ENCODE results near the gene ALK.

The ALK gene

DNA sequence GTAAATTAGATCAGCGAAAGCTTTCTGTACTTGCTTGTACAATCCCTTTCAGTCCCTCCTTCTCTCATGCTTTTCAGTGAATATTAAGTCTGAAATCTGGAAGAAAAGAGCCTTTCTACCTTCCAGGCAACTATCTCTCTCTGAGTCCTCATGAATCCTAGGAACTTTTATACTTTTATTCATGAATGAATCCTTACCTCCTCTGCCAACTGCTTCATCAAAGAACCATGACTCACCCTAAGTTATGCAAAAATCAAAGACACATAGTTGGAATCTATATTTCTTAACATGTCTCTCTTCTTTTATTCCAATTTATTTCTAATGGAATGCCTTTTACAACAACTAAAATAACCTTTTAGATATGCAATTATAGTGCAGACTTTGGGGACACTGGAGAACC is 412.0 kb downstream of the ALK start:
- peaks cover 0 to 11% of the 10 kb centered on the region in 2 donors for H3K9me3 ChIP-seq (ENCODE audit: control insufficient read depth in 1 of 2, low read length in 2 of 2)
- no peak overlapping the region for H3K4me3 ChIP-seq (ENCODE audit: low read depth in 1 of 2, low read length in 2 of 2)
- no peak overlapping the region for H3K27ac ChIP-seq (ENCODE audit: low read length)
- no peaks in the 10 kb centered on the region for H3K4me1 ChIP-seq (ENCODE audit: control insufficient read depth in 1 of 2, insufficient read depth in 2 of 2, low read length in 2 of 2)
- no peaks in the 10 kb centered on the region for H3K36me3 ChIP-seq (ENCODE audit: control insufficient read depth in 1 of 2, insufficient read depth in 2 of 2, low read length in 2 of 2)
- H3K27me3 ChIP-seq (ENCODE audit: low read depth, low read length) = no peaks in the 10 kb centered on the region

DNA sequence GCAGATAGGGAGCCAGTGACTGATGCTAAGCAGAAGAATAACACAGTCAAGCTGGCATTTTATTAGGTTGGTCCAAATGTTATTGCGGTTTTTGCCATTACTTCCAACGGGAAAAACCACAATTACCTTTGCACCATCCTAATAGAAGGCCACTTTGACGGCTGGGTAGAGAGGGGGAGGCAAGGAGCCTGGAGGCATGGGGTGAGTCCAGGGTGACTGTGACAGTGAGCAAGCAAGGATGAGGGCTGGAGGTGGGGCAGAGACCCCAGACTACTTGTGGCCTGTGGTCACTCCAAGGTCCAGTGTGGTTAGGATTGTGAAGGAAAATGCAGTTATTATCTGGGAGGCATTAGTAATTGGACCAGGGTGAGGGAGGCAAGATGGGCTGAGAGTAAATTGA is 416.6 kb downstream of the ALK start:
- H3K4me3 ChIP-seq (ENCODE audit: low read depth in 1 of 2, low read length in 2 of 2) = no peak overlapping the region
- H3K9me3 ChIP-seq (ENCODE audit: control insufficient read depth in 1 of 2, low read length in 2 of 2) = no peaks in the 10 kb centered on the region
- H3K36me3 ChIP-seq (ENCODE audit: control insufficient read depth in 1 of 2, insufficient read depth in 2 of 2, low read length in 2 of 2) = no peaks in the 10 kb centered on the region
- H3K27me3 ChIP-seq (ENCODE audit: low read depth, low read length) = no peaks in the 10 kb centered on the region
- no peaks in the 10 kb centered on the region for H3K4me1 ChIP-seq (ENCODE audit: control insufficient read depth in 1 of 2, insufficient read depth in 2 of 2, low read length in 2 of 2)
- no peak overlapping the region for H3K27ac ChIP-seq (ENCODE audit: low read length)

DNA sequence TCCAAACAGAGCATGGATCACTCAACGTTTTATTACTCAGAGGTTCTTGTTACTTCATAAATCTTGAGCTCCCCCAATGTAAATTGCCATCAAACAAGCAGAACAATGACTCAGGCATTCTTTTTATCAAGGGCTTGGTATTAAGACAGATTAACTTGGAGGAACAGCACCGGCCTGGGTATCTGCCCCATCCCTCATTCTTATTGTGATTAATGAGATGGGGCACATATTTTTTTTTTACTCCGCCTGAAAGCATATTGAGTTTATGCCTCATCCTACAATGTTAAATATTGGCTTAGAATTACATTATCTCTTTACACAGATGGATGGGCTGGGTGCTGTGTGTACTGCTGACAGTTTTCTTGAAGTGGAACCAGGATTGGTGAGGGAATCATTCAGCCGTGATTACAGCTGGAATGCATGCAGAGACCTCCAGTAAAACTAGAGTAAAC is 418.9 kb downstream of the ALK start:
- Histone ChIP-seq H3K4me3 (ENCODE audit: low read depth in 1 of 2, low read length in 2 of 2) (no peak overlapping the region), H3K4me1 (ENCODE audit: control insufficient read depth in 1 of 2, insufficient read depth in 2 of 2, low read length in 2 of 2) (no peaks in the 10 kb centered on the region), H3K27ac (ENCODE audit: low read length) (no peak overlapping the region), H3K9me3 (ENCODE audit: control insufficient read depth in 1 of 2, low read length in 2 of 2) (no peaks in the 10 kb centered on the region), H3K36me3 (ENCODE audit: control insufficient read depth in 1 of 2, insufficient read depth in 2 of 2, low read length in 2 of 2) (no peaks in the 10 kb centered on the region), H3K27me3 (ENCODE audit: low read depth, low read length) (no peaks in the 10 kb centered on the region)

DNA sequence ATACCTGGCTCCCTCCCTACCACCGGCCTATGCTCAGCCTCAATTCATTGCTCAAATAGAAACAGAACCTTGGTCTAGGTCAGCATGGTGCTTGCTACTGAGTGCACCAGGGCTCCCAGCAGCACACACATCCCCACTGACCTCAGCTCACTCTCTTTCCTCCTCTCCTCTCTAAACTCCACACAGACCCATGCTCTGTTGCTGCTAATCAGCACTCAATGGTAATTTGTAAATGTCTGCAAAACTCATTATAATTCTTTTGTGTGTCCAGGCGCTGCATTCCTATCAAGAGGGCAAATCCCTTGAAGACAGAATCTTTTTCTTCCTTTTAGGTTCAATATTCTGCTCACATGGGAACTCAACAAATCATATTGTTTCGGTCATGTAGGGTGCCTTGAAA is 424.0 kb downstream of the ALK start:
- H3K4me3 ChIP-seq (ENCODE audit: low read depth in 1 of 2, low read length in 2 of 2) = no peak overlapping the region
- H3K36me3 ChIP-seq (ENCODE audit: control insufficient read depth in 1 of 2, insufficient read depth in 2 of 2, low read length in 2 of 2) = no peaks in the 10 kb centered on the region
- no peaks in the 10 kb centered on the region for H3K4me1 ChIP-seq (ENCODE audit: control insufficient read depth in 1 of 2, insufficient read depth in 2 of 2, low read length in 2 of 2)
- H3K27me3 ChIP-seq (ENCODE audit: low read depth, low read length) = no peaks in the 10 kb centered on the region
- H3K9me3 ChIP-seq (ENCODE audit: control insufficient read depth in 1 of 2, low read length in 2 of 2) = no peaks in the 10 kb centered on the region
- H3K27ac ChIP-seq (ENCODE audit: low read length) = no peak overlapping the region

DNA sequence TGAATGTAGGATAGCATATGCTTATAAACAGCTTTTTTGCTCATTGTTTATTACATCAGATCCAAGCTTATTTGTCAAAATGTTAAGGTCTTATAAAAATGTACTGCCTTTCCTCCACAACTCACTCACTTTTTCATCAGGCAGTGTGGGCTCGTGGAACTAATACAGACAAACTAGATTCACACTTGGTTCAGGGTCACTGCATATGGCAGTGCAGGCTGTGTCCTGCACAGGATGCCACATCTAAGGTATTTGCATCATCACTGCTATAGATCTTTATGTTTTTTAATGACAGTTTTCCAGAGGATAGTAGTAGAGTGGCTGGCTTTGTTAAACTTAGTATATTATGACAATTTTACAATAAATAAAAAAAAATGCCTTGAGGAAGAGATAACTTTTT is 425.2 kb downstream of the ALK start:
- Histone ChIP-seq H3K27me3 (ENCODE audit: low read depth, low read length) (no peaks in the 10 kb centered on the region), H3K36me3 (ENCODE audit: control insufficient read depth in 1 of 2, insufficient read depth in 2 of 2, low read length in 2 of 2) (no peaks in the 10 kb centered on the region), H3K9me3 (ENCODE audit: control insufficient read depth in 1 of 2, low read length in 2 of 2) (no peaks in the 10 kb centered on the region), H3K27ac (ENCODE audit: low read length) (no peak overlapping the region), H3K4me1 (ENCODE audit: control insufficient read depth in 1 of 2, insufficient read depth in 2 of 2, low read length in 2 of 2) (no peaks in the 10 kb centered on the region), H3K4me3 (ENCODE audit: low read depth in 1 of 2, low read length in 2 of 2) (no peak overlapping the region)

DNA sequence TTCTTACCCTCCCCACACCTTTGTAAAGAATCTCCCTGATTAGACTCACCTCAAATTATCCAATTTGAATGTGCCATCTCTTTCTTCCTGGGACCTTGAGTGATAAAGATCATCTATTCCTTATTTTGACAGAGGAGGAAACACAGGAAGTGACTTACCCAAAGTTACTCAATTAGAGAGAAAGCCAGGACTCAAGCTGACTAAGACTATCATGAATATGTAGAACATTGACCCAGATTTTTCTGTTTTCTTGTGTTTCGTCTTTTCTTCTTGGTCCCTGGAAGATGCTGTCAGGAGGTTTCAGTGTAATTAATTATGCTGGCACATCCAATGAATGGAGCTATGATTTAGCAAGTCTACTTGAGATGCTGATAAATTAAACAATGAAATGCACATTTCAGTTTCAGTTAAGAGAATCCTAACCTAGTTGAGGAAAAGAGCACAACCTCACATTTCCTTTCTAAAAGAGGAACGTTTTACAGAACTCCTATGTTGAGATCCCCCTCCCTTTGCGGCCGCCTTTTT is 425.8 kb downstream of the ALK start:
- H3K36me3 ChIP-seq (ENCODE audit: control insufficient read depth in 1 of 2, insufficient read depth in 2 of 2, low read length in 2 of 2) = no peaks in the 10 kb centered on the region
- H3K4me1 ChIP-seq (ENCODE audit: control insufficient read depth in 1 of 2, insufficient read depth in 2 of 2, low read length in 2 of 2) = no peaks in the 10 kb centered on the region
- no peak overlapping the region for H3K4me3 ChIP-seq (ENCODE audit: low read depth in 1 of 2, low read length in 2 of 2)
- no peak overlapping the region for H3K27ac ChIP-seq (ENCODE audit: low read length)
- no peaks in the 10 kb centered on the region for H3K9me3 ChIP-seq (ENCODE audit: control insufficient read depth in 1 of 2, low read length in 2 of 2)
- H3K27me3 ChIP-seq (ENCODE audit: low read depth, low read length) = no peaks in the 10 kb centered on the region

DNA sequence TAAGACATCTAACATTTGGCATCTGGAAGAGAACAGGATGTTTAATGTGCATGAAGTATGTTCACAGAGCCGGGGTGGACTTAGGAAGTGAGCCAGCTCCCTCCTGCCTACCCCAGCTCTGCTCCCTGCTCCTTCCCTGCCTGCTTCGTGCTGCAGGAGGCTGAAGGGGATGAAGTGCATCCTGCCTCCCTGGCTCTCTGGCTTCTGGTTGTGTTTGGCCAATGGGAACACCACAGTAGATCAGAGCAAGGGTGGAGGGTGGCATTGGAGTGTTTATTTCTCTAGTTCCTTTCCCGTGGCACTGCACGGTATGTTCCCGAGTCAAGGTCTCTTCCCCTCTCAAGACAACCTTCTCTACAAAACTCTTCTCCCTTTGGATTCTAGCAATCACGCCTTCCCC is 426.3 kb downstream of the ALK start:
- Histone ChIP-seq H3K36me3 (ENCODE audit: control insufficient read depth in 1 of 2, insufficient read depth in 2 of 2, low read length in 2 of 2) (no peaks in the 10 kb centered on the region), H3K4me3 (ENCODE audit: low read depth in 1 of 2, low read length in 2 of 2) (no peak overlapping the region), H3K27me3 (ENCODE audit: low read depth, low read length) (no peaks in the 10 kb centered on the region), H3K9me3 (ENCODE audit: control insufficient read depth in 1 of 2, low read length in 2 of 2) (no peaks in the 10 kb centered on the region), H3K4me1 (ENCODE audit: control insufficient read depth in 1 of 2, insufficient read depth in 2 of 2, low read length in 2 of 2) (no peaks in the 10 kb centered on the region), H3K27ac (ENCODE audit: low read length) (no peak overlapping the region)

- no peaks in the 10 kb centered on the region for H3K27me3 ChIP-seq (ENCODE audit: low read depth, low read length)
- no peaks in the 10 kb centered on the region for H3K9me3 ChIP-seq (ENCODE audit: control insufficient read depth in 1 of 2, low read length in 2 of 2)
- H3K4me3 ChIP-seq (ENCODE audit: low read depth in 1 of 2, low read length in 2 of 2) = no peak overlapping the region
- no peaks in the 10 kb centered on the region for H3K4me1 ChIP-seq (ENCODE audit: control insufficient read depth in 1 of 2, insufficient read depth in 2 of 2, low read length in 2 of 2)
- no peaks in the 10 kb centered on the region for H3K36me3 ChIP-seq (ENCODE audit: control insufficient read depth in 1 of 2, insufficient read depth in 2 of 2, low read length in 2 of 2)
- no peak overlapping the region for H3K27ac ChIP-seq (ENCODE audit: low read length)
Observed at GRCh38 chr2:29492701-29493100, 428.7 kb downstream of the ALK start.

- Histone ChIP-seq H3K36me3 (ENCODE audit: control insufficient read depth in 1 of 2, insufficient read depth in 2 of 2, low read length in 2 of 2) (no peaks in the 10 kb centered on the region), H3K27ac (ENCODE audit: low read length) (no peak overlapping the region), H3K27me3 (ENCODE audit: low read depth, low read length) (no peaks in the 10 kb centered on the region), H3K4me1 (ENCODE audit: control insufficient read depth in 1 of 2, insufficient read depth in 2 of 2, low read length in 2 of 2) (no peaks in the 10 kb centered on the region), H3K9me3 (ENCODE audit: control insufficient read depth in 1 of 2, low read length in 2 of 2) (peaks cover 0 to 6% of the 10 kb centered on the region in 2 donors), H3K4me3 (ENCODE audit: low read depth in 1 of 2, low read length in 2 of 2) (no peak overlapping the region)
Observed at GRCh38 chr2:29490045-29490444, 431.3 kb downstream of the ALK start.

DNA sequence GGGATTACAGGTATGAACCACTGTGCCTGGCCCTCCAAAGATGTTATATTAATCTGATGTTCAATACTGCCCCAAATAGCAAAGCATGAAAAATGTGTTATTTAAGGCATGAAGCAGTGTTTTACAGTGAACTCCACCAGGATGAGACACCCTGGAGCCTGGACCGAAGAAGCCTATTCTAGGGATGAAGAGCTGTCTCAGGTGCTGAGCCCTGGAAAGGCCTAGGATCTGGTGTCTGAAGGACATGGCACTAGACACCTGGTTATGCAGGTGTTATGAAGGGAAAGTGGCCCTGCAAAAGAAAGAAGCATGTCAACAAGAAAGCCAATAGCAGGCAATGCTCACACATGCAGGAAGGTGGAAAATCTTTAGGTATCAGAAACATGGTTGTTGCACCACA is 431.8 kb downstream of the ALK start:
- no peaks in the 10 kb centered on the region for H3K36me3 ChIP-seq (ENCODE audit: control insufficient read depth in 1 of 2, insufficient read depth in 2 of 2, low read length in 2 of 2)
- H3K9me3 ChIP-seq (ENCODE audit: control insufficient read depth in 1 of 2, low read length in 2 of 2) = peaks cover 0 to 6% of the 10 kb centered on the region in 2 donors
- no peaks in the 10 kb centered on the region for H3K27me3 ChIP-seq (ENCODE audit: low read depth, low read length)
- H3K27ac ChIP-seq (ENCODE audit: low read length) = no peak overlapping the region
- no peak overlapping the region for H3K4me3 ChIP-seq (ENCODE audit: low read depth in 1 of 2, low read length in 2 of 2)
- H3K4me1 ChIP-seq (ENCODE audit: control insufficient read depth in 1 of 2, insufficient read depth in 2 of 2, low read length in 2 of 2) = no peaks in the 10 kb centered on the region

- no peak overlapping the region for H3K4me3 ChIP-seq (ENCODE audit: low read depth in 1 of 2, low read length in 2 of 2)
- no peaks in the 10 kb centered on the region for H3K36me3 ChIP-seq (ENCODE audit: control insufficient read depth in 1 of 2, insufficient read depth in 2 of 2, low read length in 2 of 2)
- H3K27me3 ChIP-seq (ENCODE audit: low read depth, low read length) = no peaks in the 10 kb centered on the region
- no peak overlapping the region for H3K27ac ChIP-seq (ENCODE audit: low read length)
- H3K9me3 ChIP-seq (ENCODE audit: control insufficient read depth in 1 of 2, low read length in 2 of 2) = peaks cover 0 to 6% of the 10 kb centered on the region in 2 donors
- H3K4me1 ChIP-seq (ENCODE audit: control insufficient read depth in 1 of 2, insufficient read depth in 2 of 2, low read length in 2 of 2) = no peaks in the 10 kb centered on the region
Observed at GRCh38 chr2:29487967-29488555, 433.3 kb downstream of the ALK start.

- H3K9me3 ChIP-seq (ENCODE audit: control insufficient read depth in 1 of 2, low read length in 2 of 2) = peaks cover 0 to 6% of the 10 kb centered on the region in 2 donors
- no peak overlapping the region for H3K27ac ChIP-seq (ENCODE audit: low read length)
- H3K36me3 ChIP-seq (ENCODE audit: control insufficient read depth in 1 of 2, insufficient read depth in 2 of 2, low read length in 2 of 2) = no peaks in the 10 kb centered on the region
- no peaks in the 10 kb centered on the region for H3K27me3 ChIP-seq (ENCODE audit: low read depth, low read length)
- H3K4me3 ChIP-seq (ENCODE audit: low read depth in 1 of 2, low read length in 2 of 2) = no peak overlapping the region
- H3K4me1 ChIP-seq (ENCODE audit: control insufficient read depth in 1 of 2, insufficient read depth in 2 of 2, low read length in 2 of 2) = no peaks in the 10 kb centered on the region
Observed at GRCh38 chr2:29485631-29486030, 435.8 kb downstream of the ALK start.
